NCI-H510A treated with DMSO at 0.1 percent for 48 hours (cell line): Measurements from ENCODE around the gene PPWD1.
A peak's percentile ranks its signal among the peaks of the same experiment; 100 is the strongest.
"Not testable (repeated sequence)": the region's sequence is repeated elsewhere in the genome, so short reads cannot be mapped to it uniquely, and the experiment has no call there.

Experiments
- DNase-seq: peaks from one replicate; lab custom pipeline; 2025; lab: John Stamatoyannopoulos, UW

Gene PPWD1

GRCh38 chr5:65562731-65563701 is at the start of gene PPWD1, which contains the start of gene CENPK:
Gene PPWD1, plus strand, starts transcription at chr5:65563296. Its CDS starts 15 bp downstream, at chr5:65563311.
Gene CENPK, minus strand, starts transcription at chr5:65563168. Its CDS starts 8,261 bp downstream, at chr5:65554907.
- DNase-seq = peak; percentile 90

DNA sequence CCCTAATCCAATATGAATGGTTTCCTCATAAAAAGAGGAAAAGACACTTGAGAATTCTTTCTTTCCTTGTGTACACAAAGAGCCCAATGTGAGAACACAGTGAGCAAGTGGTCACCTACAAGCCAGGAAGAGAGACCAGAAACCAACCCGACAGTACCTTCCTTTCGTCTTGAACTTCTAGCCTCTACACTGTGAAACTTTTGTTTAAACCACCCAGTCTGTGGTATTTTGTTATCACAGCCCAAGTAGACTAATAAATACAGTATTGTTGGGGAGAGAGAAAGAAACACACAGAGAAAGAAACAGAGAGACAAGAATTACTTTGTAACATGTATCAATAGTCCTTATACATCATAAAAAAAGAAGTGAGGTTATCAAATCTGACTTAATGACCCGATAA is 37.4 kb upstream of the PPWD1 start:
- DNase-seq = no peak

GRCh38 chr5:65530904-65531303 is 32.2 kb upstream of the PPWD1 start:
- DNase-seq = no peak

DNA sequence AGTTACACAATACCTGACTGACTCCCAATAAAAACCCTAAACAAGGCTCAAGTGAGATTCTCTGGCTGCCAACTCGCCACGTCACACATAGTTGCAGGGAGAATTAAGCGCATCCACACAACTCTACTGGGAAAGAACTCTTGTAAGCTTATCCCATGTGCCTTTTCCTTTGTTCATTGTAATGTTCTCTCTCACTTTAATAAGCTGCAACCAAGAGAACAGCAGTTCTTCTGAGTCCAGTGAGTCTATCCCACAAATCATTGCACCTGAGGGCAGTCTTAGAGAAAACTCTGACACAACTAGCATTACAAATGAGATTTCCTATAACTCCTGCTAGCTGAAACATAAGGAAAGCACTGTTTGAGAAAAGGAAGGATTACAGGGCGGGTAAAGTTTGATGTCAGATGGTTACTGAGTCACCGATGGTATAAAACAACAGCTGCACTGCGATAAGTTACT is 27.5 kb upstream of the PPWD1 start:
- no peak for DNase-seq

GRCh38 chr5:65539827-65540226 is 23.3 kb upstream of the PPWD1 start:
- DNase-seq = no peak

GRCh38 chr5:65544473-65544872 is 18.6 kb upstream of the PPWD1 start:
- no peak for DNase-seq

DNA sequence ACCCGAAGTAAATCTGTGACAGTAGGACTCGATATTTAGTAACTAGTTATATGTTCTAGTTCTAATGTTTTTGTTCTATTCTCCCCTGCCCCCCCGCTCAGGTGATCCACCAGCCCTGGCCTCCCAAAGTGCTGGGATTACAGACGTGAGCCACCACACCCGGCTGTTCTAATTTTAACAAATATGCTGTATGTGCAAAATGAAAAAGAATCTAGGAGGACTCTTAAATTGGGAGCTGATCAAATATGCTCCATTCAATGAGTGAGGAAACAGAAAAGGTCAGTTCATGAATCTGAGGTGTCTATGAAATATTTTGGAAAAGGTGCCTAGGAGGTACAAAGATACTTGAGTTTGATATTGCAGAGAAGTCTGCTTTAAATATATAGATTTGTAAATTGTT is 17.0 kb upstream of the PPWD1 start:
- no peak for DNase-seq

- no peak for DNase-seq
Measured at GRCh38 chr5:65548281-65548680, 14.8 kb upstream of the PPWD1 start.

GRCh38 chr5:65553941-65554340 is 9.2 kb upstream of the PPWD1 start:
- DNase-seq = no peak

DNA sequence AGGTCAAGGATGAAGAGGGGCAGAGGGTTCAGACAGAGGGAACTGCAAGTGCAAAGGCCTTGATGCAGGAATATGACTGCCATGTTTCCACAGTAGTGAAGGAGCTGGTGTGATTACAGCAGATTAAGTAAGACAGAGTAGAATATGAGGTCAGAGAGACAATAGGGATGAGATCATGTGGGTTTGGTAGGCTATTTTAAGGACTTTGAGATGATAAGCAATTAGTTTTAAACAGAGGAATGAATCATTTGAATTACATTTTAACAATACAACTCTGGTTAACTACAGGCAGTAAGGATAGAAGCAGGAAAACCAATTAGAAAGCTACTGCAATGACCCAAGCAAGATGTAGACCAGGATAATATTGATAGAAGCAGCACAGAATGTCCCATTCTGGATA is 7.8 kb upstream of the PPWD1 start:
- no peak for DNase-seq

DNA sequence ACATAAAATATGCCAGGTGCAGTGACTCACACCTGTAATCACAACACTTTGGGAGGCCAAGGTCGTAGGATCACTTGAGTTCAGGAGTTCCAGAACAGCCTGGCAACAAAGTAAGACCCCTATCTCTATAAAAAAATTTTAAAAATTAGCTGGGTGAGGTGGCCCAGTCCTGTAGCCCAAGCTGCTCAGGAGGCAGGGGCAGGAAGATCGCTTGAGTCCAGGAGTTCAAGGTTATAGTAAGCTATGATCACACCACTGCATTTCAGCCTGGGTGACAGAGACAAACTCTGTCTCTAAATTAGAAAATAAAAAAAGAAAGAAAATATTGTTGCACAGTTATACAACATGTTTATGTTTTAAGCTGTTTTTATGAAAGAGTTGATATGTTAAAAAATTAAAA is 6.9 kb upstream of the PPWD1 start:
- no peak for DNase-seq

- no peak for DNase-seq
Measured at GRCh38 chr5:65556718-65557117, 6.4 kb upstream of the PPWD1 start.

- no peak for DNase-seq
Measured at GRCh38 chr5:65563777-65564176, 681 bp downstream of the PPWD1 start.

DNA sequence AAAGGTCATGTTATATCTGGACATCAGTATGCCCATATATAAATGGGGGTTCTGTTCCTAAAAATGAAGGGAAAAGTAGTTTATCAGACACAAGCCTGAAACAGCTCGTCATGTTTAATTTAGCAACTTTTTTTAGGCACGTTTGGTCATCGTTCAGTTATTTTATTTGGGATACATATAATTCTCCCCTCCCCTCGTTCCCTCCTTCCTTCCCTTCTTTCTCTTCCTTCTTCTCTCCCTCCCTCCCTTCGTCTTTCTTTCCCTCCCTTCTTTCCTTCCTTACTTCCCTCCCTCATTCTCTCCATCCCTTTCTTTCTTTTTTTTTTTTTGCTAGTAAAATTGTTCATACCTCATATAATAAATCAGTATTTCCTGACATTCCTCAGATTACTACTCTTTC is 3.4 kb downstream of the PPWD1 start:
- DNase-seq = no peak

DNA sequence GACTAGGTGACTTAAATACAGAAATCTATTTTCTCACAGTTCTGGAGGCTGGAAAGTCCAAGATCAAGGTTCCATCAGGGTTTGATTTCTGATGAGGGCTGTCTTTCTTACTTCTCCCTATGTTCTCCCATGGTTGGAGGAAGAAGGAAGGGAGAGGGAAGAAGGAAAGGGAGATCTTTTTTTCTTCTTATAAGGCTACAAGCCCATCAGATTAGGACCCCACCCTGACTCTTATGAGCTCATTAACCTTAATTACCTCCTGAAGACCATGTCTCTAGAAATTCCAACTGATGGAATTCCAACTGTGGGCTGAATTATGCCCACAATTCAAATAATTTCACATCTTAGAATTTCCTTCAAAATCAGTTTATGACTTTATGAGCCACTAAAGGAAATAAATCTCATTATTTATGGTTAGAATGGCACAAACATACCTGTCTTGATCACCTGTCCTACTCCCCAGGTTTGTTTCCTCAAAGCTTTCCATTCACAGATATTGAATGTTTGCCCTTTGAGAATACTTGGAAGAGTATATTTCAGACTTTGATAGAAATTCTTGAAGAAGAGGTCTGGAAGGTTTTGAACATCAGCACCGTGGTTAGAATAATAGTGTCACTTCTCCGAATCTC is 7.6 kb downstream of the PPWD1 start:
- DNase-seq = no peak

DNA sequence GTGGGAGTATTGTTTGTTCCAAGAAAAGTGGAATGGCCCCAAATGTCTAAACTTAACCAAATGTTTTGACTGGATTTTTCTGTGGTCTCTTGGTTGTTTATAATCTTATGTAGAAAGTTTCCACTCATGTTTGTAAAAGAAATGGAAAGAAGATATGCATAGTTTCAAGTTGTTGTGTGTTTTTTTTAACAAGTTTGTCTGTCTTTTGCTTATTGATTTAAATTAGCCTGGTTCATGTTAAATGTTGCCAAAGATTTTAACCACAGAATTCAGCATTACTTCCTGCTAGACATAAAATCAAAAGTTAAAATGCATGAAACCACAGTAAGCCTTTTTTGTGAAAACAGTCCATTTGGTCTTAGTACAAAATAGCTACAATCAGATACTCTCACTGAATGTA is 14.0 kb downstream of the PPWD1 start:
- no peak for DNase-seq

DNA sequence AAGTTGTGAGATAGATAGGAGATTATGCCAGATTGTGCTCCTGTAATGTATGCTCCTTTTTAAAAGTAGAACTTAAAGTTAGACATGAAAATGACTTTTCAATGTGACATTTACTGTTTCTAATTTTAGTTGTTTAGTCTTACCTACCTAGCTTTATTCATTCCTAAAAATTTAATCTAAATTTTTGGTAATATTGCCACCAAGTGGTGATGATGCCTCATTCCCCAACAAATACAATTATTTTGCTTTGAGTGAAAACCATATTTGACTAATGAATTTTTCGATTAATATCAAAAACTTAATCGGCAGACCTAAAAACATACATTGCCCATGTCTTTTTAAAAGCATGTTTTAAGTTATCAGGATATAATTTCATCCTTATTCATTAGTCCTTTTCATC is 25.6 kb downstream of the PPWD1 start:
- no peak for DNase-seq

DNA sequence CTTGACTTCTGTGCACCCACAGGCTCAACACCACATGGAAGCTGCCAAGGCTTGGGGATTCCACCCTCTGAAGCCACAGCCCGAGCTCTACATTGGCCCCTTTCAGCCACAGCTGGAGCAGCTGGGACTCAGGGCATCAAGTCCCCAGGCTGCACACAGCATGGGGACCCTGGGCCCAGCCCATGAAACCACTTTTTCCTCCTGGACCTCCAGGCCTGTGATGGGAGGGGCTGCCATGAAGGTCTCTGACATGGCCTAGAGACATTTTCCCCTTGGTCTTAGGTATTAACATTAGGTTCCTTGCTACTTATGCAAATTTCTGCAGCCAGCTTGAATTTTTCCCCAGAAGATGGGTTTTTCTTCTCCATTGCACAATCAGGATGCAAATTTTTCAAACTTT is 38.7 kb downstream of the PPWD1 start:
- DNase-seq = not testable (repeated sequence)

- DNase-seq = peak; percentile 78
Measured at GRCh38 chr5:65611524-65611923, 48.4 kb downstream of the PPWD1 start.

GRCh38 chr5:65612298-65612907 is 49.3 kb downstream of the PPWD1 start:
- DNase-seq = peak; percentile 2

- DNase-seq = no peak
Measured at GRCh38 chr5:65620021-65620420, 56.9 kb downstream of the PPWD1 start.

- DNase-seq = not testable (repeated sequence)
Measured at GRCh38 chr5:65621961-65622360, 58.9 kb downstream of the PPWD1 start.

- DNase-seq = no peak
Measured at GRCh38 chr5:65623482-65623881, 60.4 kb downstream of the PPWD1 start.
